HFFc6 (cell line): ENCODE measurements around the gene PPP3CA. TPM values are rescaled to one million over a fixed set of nuclear protein-coding genes. Genes with fewer than 3 reads are reported as not detected.
A peak's percentile ranks its signal among the peaks of the same experiment; 100 is the strongest.

Source experiments
- DNase-seq: peaks from one replicate; pipeline ENCODE4 v3.0.0-alpha.2; 2018
- H3K27ac Mint-ChIP-seq: 2 replicates; pipeline ENCODE4 v1.8.0; 2020; ENCODE audit warnings: mild to moderate bottlenecking, mixed read lengths
- H3K27me3 Mint-ChIP-seq: 2 replicates; pipeline ENCODE4 v1.8.0; 2021; ENCODE audit warnings: mild to moderate bottlenecking, moderate library complexity, mixed read lengths; ENCODE audit not compliant: insufficient read depth
- H3K36me3 Mint-ChIP-seq: 2 replicates; pipeline ENCODE4 v1.8.0; 2021; ENCODE audit warnings: low read depth, mixed read lengths
- H3K4me1 Mint-ChIP-seq: 2 replicates; pipeline ENCODE4 v1.8.0; 2020; ENCODE audit warnings: low read depth, mixed read lengths
- H3K4me3 Mint-ChIP-seq: 2 replicates; pipeline ENCODE4 v1.8.0; 2020; ENCODE audit warnings: mild to moderate bottlenecking, moderate library complexity, mixed read lengths
- H3K9me3 Mint-ChIP-seq: 2 replicates; pipeline ENCODE4 v1.8.0; 2020; ENCODE audit warnings: mild to moderate bottlenecking, mixed read lengths
- long read RNA-seq: library from polyadenylated mRNA; unstranded; transcript quantifications from one replicate; pipeline ENCODE4 v2.0.0, GENCODE V29; 2019
- total RNA-seq, 6 experiments: library from RNA; stranded (reverse); fragmentation: NEBNext Ultra II Directional; extraction: Animal tissue kit (Norgen Biotek cat#: 25700); gene quantifications; 2 replicates in 1 of 6; 3 replicates in 5 of 6; pipeline ENCODE4 v1.2.3, GENCODE V29; 2021
- TF ChIP-seq, protein P1 (sequence below): fragments of 200-600 bp; sonication (generic); IDR thresholded peaks from 2 replicates; pipeline ENCODE4 v1.5.0; 2021; ENCODE audit warnings: antibody characterized with exemption, mild to moderate bottlenecking

PPP3CA gene
- 10 to 100 TPM; 45.9 to 59.6 (median 55.0) TPM for total RNA-seq
- long read RNA-seq, full-length matches to known transcripts: 5 of 47 reads
- long read RNA-seq, partial matches to known transcripts: 40 of 47 reads
- long read RNA-seq, other reads (novel, unspliced or antisense): 2 of 47 reads

DNA sequence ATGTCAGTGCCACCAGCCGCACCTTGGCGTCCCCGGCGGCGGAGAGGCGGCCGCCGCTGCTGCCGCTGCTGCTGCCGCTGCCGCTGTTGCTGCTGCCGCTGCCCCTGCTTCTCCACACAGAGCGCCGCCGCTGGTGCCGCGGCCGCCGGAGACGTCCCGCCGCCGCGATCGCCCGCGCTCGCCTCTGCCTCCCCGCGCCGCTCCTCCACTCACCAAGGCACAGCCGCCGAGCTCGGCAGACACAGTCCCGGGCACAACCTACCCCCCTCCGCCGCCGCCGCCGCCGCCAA is at the start of gene PPP3CA:
PPP3CA (minus strand) TSS at position 260 of the 290 bp plus-strand sequence.
- no peak for DNase-seq
- H3K27ac Mint-ChIP-seq: peak within 1 kb of the TSS; percentile 94
- peaks cover 5% of the 10 kb centered on the region for H3K27me3 Mint-ChIP-seq
- TF ChIP-seq, protein P1, sequence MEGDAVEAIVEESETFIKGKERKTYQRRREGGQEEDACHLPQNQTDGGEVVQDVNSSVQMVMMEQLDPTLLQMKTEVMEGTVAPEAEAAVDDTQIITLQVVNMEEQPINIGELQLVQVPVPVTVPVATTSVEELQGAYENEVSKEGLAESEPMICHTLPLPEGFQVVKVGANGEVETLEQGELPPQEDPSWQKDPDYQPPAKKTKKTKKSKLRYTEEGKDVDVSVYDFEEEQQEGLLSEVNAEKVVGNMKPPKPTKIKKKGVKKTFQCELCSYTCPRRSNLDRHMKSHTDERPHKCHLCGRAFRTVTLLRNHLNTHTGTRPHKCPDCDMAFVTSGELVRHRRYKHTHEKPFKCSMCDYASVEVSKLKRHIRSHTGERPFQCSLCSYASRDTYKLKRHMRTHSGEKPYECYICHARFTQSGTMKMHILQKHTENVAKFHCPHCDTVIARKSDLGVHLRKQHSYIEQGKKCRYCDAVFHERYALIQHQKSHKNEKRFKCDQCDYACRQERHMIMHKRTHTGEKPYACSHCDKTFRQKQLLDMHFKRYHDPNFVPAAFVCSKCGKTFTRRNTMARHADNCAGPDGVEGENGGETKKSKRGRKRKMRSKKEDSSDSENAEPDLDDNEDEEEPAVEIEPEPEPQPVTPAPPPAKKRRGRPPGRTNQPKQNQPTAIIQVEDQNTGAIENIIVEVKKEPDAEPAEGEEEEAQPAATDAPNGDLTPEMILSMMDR: no peak
- no peaks in the 10 kb centered on the region for H3K9me3 Mint-ChIP-seq
- peaks cover 54% of the 10 kb centered on the region for H3K4me1 Mint-ChIP-seq
- H3K4me3 Mint-ChIP-seq: peak within 1 kb of the TSS; percentile 95
- H3K36me3 Mint-ChIP-seq: no peaks in the 10 kb centered on the region

DNA sequence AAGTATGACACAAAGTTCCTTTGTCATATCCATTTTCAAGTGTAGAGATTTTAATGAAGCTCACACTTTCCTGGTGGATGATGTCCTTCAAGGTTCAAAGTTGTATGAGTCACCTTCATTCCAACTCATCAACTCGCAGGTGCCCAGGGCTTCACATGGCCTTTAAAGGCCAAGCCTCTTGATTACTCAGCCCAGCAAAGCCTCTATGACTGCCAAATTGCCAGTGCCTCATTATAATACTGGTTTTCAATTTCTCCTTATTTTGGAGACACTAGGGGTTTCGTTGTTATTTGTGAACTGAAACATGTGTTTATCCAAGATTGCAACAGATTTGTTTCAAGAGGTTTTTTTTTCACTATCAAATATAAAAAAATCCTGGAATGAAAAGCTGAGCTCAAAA is 45.9 kb upstream of the PPP3CA start:
- TF ChIP-seq, protein P1: no peak
- Mint-ChIP-seq H3K4me1 (no peaks in the 10 kb centered on the region), H3K4me3 (no peak overlapping the region), H3K27ac (no peak overlapping the region), H3K36me3 (no peaks in the 10 kb centered on the region), H3K9me3 (no peaks in the 10 kb centered on the region; the same call in 1 of the 2 replicates), H3K27me3 (no peaks in the 10 kb centered on the region; the same call in 1 of the 2 replicates)
- DNase-seq: peak; percentile 24

DNA sequence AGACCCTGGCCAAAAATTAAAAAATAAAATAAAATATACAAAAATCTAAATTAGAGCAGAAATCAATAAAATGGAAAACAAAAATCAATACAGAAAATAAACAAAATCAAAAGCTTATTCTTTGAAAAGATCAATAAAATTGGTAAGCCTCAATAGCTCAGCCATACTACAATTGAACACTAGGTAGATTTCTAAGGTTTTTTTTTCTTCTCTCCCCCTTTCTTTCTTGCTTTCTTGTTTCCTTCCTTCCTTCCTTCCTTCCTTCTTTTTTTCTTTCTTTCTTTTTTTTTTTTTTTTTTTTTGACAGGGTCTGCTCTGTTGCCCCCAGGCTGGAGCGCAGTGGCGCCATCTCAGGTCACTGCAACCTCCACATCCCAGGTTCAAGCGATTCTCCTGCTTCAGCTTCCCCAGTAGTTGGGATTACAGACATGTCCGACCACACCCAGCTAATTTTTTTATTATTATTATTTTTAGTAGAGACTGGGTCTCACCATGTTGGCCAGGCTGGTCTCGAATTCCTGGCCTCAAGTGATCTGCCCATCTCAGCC is 23.4 kb upstream of the PPP3CA start:
- TF ChIP-seq, protein P1: 0 out of 2 replicates have a peak, but pooled peaks have one; percentile 3
- no peak overlapping the region for H3K4me3 Mint-ChIP-seq
- H3K27ac Mint-ChIP-seq: no peak overlapping the region
- H3K9me3 Mint-ChIP-seq: peaks cover 9% of the 10 kb centered on the region
- peaks cover 29% of the 10 kb centered on the region for H3K4me1 Mint-ChIP-seq
- no peaks in the 10 kb centered on the region for H3K27me3 Mint-ChIP-seq
- peaks cover 14% of the 10 kb centered on the region for H3K36me3 Mint-ChIP-seq
- DNase-seq: no peak

DNA sequence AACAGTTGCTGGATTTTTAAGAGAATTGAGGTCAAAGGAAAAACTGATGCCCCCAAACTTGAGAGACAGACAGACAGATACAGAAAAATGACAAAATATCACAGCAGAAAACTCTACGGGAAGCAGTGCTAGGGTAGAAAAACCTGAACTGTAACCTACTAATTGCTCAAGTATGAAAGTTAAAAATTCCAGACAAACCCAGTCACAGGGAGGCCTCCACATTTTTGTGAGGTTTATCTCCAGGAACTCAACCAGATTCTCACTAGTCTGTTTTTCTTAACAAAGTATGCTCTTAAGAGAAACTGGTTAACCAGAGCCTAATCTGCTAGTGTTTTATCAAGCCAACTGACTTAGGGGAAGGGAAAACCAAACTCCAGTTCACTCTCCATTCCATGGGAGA is 19.9 kb upstream of the PPP3CA start:
- TF ChIP-seq, protein P1: no peak
- DNase-seq: peak; percentile 87
- H3K4me3 Mint-ChIP-seq: peak overlapping the region; percentile 80
- H3K36me3 Mint-ChIP-seq: peaks cover 14% of the 10 kb centered on the region
- peak overlapping the region; percentile 95 for H3K27ac Mint-ChIP-seq
- peaks cover 12% of the 10 kb centered on the region for H3K9me3 Mint-ChIP-seq
- peaks cover 31% of the 10 kb centered on the region for H3K4me1 Mint-ChIP-seq
- H3K27me3 Mint-ChIP-seq: no peaks in the 10 kb centered on the region

DNA sequence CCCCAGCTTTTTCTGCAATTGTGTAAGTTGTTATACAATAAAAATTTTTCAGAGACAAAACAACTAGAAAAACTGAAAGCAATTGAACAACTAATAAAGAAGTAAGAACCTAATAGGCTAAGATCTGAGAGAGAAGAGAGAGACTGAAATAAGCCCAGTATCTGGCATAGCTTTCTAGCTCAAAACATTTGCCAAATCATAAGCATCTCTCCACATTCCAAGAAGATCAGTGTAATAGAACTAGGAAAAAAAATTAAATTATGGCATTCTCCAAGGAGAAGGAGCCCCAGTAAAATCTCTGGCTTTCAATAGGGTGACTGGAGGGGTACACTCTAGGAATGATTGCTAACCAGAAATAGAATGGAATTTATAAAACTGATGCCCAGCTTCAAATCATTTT is 19.0 kb upstream of the PPP3CA start:
- Mint-ChIP-seq H3K27me3 (no peaks in the 10 kb centered on the region), H3K9me3 (peaks cover 12% of the 10 kb centered on the region), H3K4me3 (no peak overlapping the region), H3K36me3 (peaks cover 14% of the 10 kb centered on the region), H3K27ac (peak overlapping the region; percentile 95), H3K4me1 (peaks cover 31% of the 10 kb centered on the region)
- no peak for DNase-seq
- TF ChIP-seq, protein P1: no peak
